ENCODE data around the gene CAMK4.

Gene CAMK4

DNA sequence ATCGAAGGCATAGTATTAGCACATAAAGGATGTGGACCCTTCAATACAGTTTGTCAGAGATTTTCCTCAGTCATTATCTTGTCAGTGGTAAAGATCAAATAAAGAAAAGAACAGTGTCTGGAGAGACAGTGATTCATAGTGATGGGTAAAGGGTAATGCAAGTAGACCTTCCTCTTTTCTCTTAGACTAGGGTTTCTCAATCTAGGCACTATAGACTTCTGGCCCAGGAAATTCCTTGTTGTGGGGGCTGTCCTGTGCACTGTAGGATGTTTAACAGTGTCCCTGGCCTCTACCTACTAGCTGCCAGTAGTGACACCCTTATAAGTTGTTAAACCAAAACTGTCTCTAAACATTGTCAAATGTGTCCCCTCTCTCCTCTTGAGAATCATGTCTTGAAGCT is 6.9 kb downstream of the CAMK4 start:
- Histone ChIP-seq H3K27me3 (ENCODE audit: insufficient read depth, poor library complexity, severe bottlenecking) (no peaks in the 10 kb centered on the region), H3K27ac (replicated peaks) (no peak overlapping the region), H3K4me3 (replicated peaks; ENCODE audit: insufficient read depth, low read length) (no peak overlapping the region)
- no peak for DNase-seq (ENCODE audit: low read depth in 1 of 2, low spot score in 1 of 2)
- TF ChIP-seq CTCF (IDR thresholded peaks at IDR 0.05; ENCODE audit: insufficient read depth, low read length) (no peak), POLR2AphosphoS5 (IDR thresholded peaks at IDR 0.05; ENCODE audit: low read depth) (no peak), SPI1 (IDR thresholded peaks at IDR 0.05; ENCODE audit: borderline replicate concordance, low read depth) (no peak), GABPA (IDR thresholded peaks at IDR 0.05; ENCODE audit: low read depth) (no peak)
- TF ChIP-seq, protein P1, sequence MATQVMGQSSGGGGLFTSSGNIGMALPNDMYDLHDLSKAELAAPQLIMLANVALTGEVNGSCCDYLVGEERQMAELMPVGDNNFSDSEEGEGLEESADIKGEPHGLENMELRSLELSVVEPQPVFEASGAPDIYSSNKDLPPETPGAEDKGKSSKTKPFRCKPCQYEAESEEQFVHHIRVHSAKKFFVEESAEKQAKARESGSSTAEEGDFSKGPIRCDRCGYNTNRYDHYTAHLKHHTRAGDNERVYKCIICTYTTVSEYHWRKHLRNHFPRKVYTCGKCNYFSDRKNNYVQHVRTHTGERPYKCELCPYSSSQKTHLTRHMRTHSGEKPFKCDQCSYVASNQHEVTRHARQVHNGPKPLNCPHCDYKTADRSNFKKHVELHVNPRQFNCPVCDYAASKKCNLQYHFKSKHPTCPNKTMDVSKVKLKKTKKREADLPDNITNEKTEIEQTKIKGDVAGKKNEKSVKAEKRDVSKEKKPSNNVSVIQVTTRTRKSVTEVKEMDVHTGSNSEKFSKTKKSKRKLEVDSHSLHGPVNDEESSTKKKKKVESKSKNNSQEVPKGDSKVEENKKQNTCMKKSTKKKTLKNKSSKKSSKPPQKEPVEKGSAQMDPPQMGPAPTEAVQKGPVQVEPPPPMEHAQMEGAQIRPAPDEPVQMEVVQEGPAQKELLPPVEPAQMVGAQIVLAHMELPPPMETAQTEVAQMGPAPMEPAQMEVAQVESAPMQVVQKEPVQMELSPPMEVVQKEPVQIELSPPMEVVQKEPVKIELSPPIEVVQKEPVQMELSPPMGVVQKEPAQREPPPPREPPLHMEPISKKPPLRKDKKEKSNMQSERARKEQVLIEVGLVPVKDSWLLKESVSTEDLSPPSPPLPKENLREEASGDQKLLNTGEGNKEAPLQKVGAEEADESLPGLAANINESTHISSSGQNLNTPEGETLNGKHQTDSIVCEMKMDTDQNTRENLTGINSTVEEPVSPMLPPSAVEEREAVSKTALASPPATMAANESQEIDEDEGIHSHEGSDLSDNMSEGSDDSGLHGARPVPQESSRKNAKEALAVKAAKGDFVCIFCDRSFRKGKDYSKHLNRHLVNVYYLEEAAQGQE (IDR thresholded peaks at IDR 0.05; ENCODE audit: insufficient replicate concordance, low read depth): no peak

GRCh38 chr5:111232311-111233051 is 8.3 kb downstream of the CAMK4 start:
- Histone ChIP-seq H3K4me3 (replicated peaks; ENCODE audit: insufficient read depth, low read length) (no peak overlapping the region), H3K27me3 (ENCODE audit: insufficient read depth, poor library complexity, severe bottlenecking) (no peaks in the 10 kb centered on the region), H3K27ac (replicated peaks) (no peak overlapping the region)
- TF ChIP-seq CTCF (IDR thresholded peaks at IDR 0.05; ENCODE audit: insufficient read depth, low read length) (no peak), SPI1 (IDR thresholded peaks at IDR 0.05; ENCODE audit: borderline replicate concordance, low read depth) (no peak), POLR2AphosphoS5 (IDR thresholded peaks at IDR 0.05; ENCODE audit: low read depth) (no peak), GABPA (IDR thresholded peaks at IDR 0.05; ENCODE audit: low read depth) (no peak)
- TF ChIP-seq, protein P1 (IDR thresholded peaks at IDR 0.05; ENCODE audit: insufficient replicate concordance, low read depth): no peak
- no peak for DNase-seq (ENCODE audit: low read depth in 1 of 2, low spot score in 1 of 2)

- DNase-seq (ENCODE audit: low read depth in 1 of 2, low spot score in 1 of 2): no peak
- Histone ChIP-seq H3K27me3 (ENCODE audit: insufficient read depth, poor library complexity, severe bottlenecking) (no peaks in the 10 kb centered on the region), H3K4me3 (replicated peaks; ENCODE audit: insufficient read depth, low read length) (no peak overlapping the region), H3K27ac (replicated peaks) (no peak overlapping the region)
- TF ChIP-seq CTCF (IDR thresholded peaks at IDR 0.05; ENCODE audit: insufficient read depth, low read length) (no peak), SPI1 (IDR thresholded peaks at IDR 0.05; ENCODE audit: borderline replicate concordance, low read depth) (no peak), POLR2AphosphoS5 (IDR thresholded peaks at IDR 0.05; ENCODE audit: low read depth) (no peak), GABPA (IDR thresholded peaks at IDR 0.05; ENCODE audit: low read depth) (no peak)
- TF ChIP-seq, protein P1 (IDR thresholded peaks at IDR 0.05; ENCODE audit: insufficient replicate concordance, low read depth): no peak
These were observed 8.8 kb downstream of the CAMK4 start for GRCh38 chr5:111233052-111233374.

All from HL-60 (cell line).